A673 (cell line): Measurements from ENCODE around the gene LHPP.

Experiments
- EZH2 ChIP-seq: fragments of 200-600 bp; sonication (generic); IDR thresholded peaks from 2 replicates; pipeline ENCODE4 v1.6.1; 2017; ENCODE audit warnings: borderline replicate concordance, low read depth, mild to moderate bottlenecking, mixed read lengths, antibody characterized with exemption, low read length; ENCODE audit not compliant: poor library complexity, severe bottlenecking
- TF ChIP-seq, protein P1 (sequence below): fragments of 300-800, 200-600 bp; sonication (generic); conservative IDR thresholded peaks from 2 replicates; pipeline ENCODE4 v1.5.1; 2017; ENCODE audit warnings: low read depth, mild to moderate bottlenecking, antibody characterized with exemption, low read length, moderate library complexity, mixed read lengths

DNA sequence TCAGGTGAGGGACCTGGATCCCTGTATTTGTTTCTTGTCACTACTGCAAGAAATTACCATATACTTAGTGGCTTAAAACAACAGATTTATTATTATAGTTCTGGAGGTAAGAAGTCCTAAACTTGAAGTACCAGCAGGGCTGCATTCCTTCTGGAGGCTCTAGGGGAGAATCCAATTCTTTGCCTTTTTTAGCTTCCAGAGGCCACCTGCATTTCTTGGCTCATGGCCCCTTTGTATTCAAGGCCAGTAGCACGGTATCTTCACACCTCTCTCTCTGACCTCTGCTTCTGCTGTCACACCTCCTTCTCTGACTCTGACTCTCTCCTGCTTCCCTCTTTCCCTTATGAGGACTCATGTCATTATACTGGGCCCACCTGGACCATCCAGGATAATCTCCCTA lies 2.2 kb upstream of the LHPP start:
- TF ChIP-seq, protein P1, sequence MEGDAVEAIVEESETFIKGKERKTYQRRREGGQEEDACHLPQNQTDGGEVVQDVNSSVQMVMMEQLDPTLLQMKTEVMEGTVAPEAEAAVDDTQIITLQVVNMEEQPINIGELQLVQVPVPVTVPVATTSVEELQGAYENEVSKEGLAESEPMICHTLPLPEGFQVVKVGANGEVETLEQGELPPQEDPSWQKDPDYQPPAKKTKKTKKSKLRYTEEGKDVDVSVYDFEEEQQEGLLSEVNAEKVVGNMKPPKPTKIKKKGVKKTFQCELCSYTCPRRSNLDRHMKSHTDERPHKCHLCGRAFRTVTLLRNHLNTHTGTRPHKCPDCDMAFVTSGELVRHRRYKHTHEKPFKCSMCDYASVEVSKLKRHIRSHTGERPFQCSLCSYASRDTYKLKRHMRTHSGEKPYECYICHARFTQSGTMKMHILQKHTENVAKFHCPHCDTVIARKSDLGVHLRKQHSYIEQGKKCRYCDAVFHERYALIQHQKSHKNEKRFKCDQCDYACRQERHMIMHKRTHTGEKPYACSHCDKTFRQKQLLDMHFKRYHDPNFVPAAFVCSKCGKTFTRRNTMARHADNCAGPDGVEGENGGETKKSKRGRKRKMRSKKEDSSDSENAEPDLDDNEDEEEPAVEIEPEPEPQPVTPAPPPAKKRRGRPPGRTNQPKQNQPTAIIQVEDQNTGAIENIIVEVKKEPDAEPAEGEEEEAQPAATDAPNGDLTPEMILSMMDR, result no peak
- TF ChIP-seq EZH2, result no peak
